Dermis blood vessel endothelial cell (primary cell): ENCODE results near the gene MUC20. TPM values are rescaled to one million over a fixed set of nuclear protein-coding genes. Genes with fewer than 3 reads are reported as not detected.
"Not testable (repeated sequence)": the region's sequence is repeated elsewhere in the genome, so short reads cannot be mapped to it uniquely, and the experiment has no call there.

Source experiments
- DNase-seq: peaks from one replicate; pipeline ENCODE4 v3.0.0; 2010
- total RNA-seq: library from RNA; depleted of rRNA; stranded (reverse); fragments of >200 nt; gene quantifications from 2 replicates; pipeline ENCODE4 v1.2.3, GENCODE V29; 2014

MUC20 gene
- total RNA-seq, 1 donor from 2014 or later: 0.51 TPM

DNA sequence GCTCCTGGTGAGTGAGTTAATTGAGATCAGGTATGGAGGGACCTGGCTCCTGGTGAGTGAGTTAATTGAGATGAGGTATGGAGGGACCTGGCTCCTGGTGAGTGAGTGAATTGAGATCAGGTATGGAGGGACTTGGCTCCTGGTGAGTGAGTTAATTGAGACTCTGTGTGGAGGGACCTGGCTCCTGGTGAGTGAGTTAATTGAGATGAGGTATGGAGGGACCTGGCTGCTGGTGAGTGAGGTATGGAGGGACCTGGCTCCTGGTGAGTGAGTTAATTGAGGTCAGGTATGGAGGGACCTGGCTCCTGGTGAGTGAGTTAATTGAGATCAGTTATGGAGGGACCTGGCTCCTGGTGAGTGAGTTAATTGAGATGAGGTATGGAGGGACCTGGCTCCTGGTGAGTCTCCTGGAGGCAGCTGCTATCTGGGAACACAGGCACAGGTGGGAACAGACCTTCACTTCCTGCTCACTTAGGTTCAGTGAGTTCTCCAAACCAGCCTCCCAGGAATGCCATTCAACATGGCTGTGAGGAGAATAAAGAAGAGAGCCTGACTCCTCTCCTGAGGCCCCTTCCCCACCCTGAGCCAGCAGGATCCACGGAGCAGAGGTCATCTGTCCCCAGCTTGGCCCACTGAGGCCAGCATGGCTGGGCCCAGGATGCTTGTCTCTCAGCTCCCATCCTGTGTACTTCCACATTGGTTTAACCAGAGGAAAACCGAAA, 9.5 kb upstream of the MUC20 start:
- DNase-seq: not testable (repeated sequence)

DNA sequence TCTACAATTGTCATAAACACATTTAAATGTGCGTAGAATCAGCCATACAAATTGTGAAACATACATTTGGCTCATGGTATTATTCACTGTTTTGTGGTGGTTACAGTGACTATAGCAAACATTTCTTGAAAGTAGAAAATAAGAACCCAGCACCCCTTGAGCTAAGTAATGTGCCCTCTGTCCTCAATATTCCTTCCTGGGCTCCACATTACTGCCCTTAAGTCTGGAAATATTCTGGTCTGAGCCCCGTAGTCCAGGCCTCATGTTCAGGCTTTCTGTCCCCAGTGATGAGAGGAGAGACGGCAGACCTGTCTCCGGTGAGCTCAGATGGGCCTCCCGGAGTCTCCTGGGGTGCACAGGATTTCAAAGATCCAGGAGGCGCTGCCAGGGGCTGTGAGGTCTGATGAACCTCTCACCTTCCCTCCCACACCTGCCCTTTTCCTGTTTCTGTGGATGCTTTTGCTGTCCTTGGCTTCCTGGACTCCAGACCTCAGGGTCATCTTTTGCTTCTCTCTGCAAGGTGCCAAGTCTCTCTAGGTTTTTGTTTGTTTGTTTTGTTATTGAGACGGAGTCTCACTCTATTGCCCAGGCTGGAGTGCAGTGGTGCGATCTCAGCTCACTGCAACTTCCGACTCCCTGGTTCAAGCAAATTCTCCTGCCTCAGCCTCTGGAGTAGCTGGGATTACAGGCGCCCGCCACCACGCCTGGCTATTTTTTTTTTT, 8.8 kb upstream of the MUC20 start:
- no peak for DNase-seq

DNA sequence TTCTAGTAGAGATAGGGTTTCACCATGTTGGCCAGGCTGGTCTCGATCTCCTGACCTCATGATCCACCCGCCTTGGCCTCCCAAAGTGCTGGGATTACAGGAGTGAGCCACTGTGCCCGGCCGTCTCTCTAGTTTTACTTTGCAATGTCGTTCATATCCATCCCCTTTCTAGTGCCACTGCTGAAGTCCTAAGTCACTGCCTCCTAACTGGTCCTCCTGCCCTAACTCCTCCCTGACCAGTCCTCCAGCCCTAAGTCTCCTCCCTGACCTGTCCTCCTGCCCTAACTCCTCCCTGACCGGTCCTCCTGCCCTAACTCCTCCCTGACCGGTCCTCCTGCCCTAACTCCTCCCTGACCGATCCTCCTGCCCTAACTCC, 8.3 kb upstream of the MUC20 start:
- DNase-seq: not testable (repeated sequence)

GRCh38 chr3:195713150-195713549, 7.6 kb upstream of the MUC20 start:
- not testable (repeated sequence) for DNase-seq

DNA sequence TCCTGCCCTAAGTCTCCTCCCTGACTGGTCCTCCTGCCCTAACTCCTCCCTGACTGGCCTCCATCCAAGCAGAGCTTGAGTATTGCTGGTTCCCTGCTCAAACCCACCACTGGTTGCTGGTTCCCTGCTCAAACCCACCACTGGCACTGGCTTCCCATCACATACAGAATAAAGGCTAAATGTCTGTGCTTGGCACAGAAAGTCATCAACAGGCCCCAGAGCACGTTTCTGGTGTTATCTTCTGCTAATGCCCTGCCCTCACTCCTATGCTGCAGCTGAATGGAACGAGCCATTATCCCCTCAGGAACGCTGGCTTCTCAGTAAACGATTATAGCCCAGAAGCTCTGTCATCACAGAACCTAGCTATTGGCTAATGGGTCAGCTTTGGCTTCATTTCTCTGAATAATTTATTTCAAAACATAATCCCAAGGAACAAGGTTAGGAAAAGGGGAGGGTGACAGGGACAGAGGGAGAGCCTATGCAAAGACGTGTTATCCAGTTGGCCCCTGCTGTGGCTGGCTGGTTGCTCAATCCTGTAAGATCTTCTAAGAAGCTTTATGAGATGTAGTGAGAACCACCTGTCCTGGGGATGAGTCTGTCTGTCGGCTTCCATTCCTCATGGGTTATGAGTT, 6.3 kb upstream of the MUC20 start:
- DNase-seq: no peak

DNA sequence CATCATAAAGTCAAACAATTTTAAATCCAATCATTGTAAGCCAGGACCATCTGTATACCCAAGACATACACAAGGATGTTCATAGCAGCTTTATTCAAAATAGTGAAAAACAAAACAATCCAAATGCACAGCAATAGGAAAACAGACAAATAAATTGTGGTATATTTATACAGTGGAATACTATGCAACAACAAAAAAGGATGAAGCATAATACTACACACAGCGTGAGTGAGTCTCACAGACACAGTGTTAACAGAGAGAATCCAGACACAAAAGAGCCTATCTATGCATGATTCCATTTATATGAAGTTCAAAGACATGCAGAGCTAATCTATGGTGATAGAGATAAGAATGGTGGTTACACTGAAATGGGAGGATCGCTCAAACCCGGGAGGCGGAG, 5.6 kb upstream of the MUC20 start:
- DNase-seq: no peak

DNA sequence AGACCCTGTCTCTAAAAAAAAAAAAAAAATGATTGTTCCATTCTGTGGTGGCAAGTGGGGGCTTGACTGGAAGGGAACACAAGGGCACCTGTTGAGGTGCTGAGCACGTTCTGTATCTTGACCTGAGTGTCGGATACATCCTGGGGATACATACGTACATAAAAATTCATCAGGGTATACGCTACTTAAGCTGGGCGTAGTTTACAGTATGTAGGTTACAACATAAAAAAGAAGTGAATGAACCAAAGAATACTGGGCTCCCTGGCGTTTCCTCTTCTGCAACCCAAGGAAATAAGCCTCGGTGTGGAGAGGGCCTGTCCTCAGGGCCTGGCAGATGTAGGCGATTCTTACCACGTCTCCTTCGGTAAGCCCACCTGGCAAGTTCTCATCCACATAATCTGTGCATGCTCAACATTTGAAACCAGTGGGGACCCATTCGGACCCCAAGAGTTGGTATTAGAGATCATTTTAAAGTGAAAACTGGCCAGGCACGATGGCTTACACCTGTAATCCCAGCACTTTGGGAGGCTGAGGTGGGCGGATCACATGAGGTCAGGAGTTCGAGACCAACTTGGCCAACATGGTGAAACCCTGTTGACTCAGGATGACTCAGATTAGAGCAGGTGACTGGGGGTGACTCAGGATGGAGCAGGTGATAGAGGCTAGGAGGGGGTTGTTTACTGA, 5.1 kb upstream of the MUC20 start:
- DNase-seq: no peak

GRCh38 chr3:195717416-195717815, 3.4 kb upstream of the MUC20 start:
- no peak for DNase-seq

DNA sequence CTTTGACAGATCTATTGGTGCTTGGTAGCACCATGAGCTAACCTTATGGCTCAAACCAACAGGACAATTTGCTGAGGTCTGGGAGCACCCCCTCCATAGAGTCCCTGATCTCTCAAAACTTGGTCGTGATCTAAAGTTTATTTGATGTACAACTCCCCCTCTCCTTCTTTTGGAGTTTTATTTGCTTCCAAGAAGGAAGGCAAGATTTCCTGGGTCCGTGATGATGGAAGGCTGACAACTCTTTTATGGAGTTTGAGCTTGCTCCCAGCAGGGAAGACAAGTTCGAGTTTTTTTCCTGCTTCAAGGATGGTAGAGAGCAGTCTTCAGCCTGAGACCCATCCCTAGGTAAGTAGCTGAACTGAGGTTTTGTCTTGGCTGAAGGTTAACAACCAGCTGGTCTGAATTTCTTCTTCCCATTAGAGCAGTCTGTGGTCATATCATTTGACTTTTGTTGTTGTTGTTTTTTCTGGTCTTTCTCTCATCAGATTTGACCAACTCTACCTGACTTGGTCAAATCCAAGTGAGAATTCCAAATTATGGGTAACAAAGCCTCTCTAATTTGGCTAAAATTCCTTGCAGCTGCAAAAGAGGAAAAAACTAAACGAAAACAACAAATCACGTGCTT, 2.8 kb upstream of the MUC20 start:
- DNase-seq: no peak

DNA sequence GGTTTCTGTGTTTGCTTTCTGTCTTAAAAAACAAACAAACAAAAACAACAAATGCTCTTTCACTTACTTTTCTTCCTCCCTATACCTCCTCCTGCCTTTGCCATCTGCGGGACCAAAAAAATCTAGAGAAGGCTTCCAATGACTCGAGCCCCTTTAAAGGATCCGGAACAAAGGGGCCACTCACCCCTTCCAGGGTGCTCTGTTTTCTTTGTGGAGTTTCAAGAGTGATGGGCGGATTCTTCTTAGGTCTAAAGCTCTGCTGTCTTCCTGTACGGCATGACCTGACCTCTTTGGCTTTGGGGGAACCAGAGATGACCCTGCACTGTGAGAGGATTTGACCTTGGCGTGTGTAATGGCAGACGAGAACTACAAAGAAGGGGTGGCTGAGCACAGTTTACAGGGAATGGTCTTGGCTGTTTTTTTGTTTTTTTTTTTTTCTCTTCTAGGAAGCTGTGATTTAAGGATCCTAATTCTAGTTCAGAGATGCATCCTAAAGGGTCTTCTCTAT, 2.2 kb upstream of the MUC20 start:
- DNase-seq: no peak

GRCh38 chr3:195719514-195720254, 1.1 kb upstream of the MUC20 start:
- not testable (repeated sequence) for DNase-seq

DNA sequence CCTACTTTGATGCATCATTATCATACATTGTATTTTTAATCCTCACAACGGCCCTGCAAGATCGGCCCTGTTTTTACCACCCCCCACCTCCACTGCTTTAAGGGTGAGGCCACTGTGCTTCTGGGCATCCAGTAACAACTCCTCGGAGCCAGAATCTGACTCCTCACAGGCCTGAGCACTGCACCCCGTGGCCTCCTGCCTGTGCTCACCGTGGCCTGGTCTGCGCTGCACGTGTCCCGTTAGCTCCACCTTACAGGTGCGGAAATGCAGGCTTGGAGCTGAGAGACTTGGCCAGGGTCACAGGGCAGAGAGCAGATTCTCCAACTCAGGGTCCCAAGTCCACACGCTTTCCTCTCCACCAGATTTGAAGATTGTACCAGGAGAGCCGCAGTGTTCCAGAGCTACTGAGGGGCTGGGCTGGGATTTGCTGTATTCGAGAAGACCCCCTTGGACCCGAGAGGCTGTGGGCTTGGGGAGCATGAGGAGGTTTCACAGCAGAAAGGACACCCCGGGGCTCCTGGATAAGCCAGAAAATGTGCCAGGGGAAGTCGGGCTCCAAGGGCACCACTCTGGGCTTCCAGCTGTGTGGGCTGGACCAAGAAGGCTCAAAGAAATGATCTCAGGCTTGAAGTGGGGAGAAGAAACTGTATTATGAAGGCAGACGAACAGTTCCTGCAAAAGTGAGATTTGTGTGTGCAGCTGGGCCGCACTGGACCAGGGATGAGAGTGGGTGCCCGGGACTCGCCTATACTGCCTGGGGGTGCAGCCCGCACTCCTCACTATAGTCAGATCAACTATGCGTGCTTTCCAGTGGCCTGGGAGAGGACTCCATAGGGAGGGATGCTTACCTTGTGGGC, 1.6 kb downstream of the MUC20 start:
- DNase-seq: not testable (repeated sequence)

GRCh38 chr3:195722996-195723345, 2.2 kb downstream of the MUC20 start:
- DNase-seq: not testable (repeated sequence)

GRCh38 chr3:195724363-195724762, 3.6 kb downstream of the MUC20 start:
- DNase-seq: not testable (repeated sequence)

- not testable (repeated sequence) for DNase-seq
Measured at GRCh38 chr3:195725916-195726740, 5.3 kb downstream of the MUC20 start.

GRCh38 chr3:195727606-195728195, 6.9 kb downstream of the MUC20 start:
- no peak for DNase-seq

DNA sequence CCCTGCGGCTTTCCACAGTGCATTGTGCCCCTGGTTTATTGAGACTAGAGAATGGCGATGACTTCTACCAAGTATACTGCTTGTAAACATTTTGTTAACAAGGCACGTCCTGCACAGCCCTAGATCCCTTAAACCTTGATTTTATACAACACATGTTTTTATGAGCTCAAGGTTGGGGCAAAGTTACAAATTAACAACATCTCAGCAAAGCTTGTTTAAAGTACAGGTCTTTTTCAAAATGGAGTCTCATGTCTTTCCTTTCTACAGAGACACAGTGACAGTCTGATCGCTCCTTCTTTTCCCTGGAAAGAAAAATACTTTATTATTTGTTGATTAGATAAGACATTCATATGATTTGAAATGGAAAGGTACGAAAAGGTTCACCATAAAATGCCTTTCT, 8.0 kb downstream of the MUC20 start:
- not testable (repeated sequence) for DNase-seq

DNA sequence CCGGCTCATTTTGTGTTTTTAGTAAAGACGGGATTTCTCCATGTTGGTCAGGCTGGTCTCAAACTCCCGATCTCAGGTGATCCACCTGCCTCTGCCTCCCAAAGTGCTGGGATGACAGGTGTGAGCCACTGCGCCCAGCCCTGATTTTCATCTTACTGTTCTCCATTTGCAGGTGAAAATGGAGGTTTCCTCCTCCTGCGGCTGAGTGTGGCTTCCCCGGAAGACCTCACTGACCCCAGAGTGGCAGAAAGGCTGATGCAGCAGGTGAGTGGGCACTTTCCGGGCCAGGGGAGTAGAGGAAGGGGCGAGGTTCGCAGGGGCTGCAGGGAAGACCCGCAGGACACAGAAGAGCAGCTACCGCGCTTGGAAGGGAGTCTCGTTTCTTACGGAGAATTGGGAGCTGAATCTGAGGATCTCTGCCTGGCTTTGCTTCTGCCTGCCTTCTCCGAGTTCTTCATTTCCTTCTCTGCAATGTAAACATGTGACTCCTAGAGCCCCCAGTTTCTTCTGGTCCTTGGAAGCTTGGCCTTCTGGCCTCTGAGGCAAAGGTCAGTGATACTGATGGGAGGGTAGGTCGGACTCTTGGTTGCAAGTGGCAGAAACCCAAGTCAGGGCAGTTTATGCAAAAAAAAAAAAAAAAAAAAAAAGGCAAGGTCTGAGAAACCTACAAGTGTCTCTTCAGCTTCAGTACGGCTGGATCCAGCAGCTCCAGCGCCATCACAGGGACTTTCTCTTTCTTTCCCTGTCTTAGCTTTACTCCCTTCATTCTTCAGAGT, 8.9 kb downstream of the MUC20 start:
- no peak for DNase-seq
